Activated CD8-positive, alpha-beta memory T cell treated with anti-CD3 and anti-CD28 coated beads, Interleukin-2, amount 10 ng/mL, durations not matched to agents 7 days and 5 days (primary cell): ENCODE measurements around the gene PRKG2. TPM values are rescaled to one million over a fixed set of nuclear protein-coding genes. Genes with fewer than 3 reads are reported as not detected.
A peak's percentile ranks its signal among the peaks of the same experiment; 100 is the strongest.

ENCODE experiments used
- ATAC-seq: fragments of 150-1000 bp; cut with Tn5 transposase; one replicate; pipeline ENCODE4 v1.10.0; 2021; ENCODE audit warnings: moderate library complexity
- CTCF ChIA-PET: fragments of 350-600 bp; sonication (Branson Sonifier 250); formaldehyde crosslinking; loops from one replicate; lab custom pipeline; 2021; ENCODE audit warnings: antibody characterized with exemption; lab: Charles Lee
- DNase-seq: peaks from one replicate; pipeline ENCODE4 v3.0.0-alpha.2; 2020
- H3K27ac Mint-ChIP-seq: one replicate; pipeline ENCODE4 v1.8.0; 2021; ENCODE audit warnings: mild to moderate bottlenecking, mixed read lengths
- H3K27me3 Mint-ChIP-seq: one replicate; pipeline ENCODE4 v1.8.0; 2021; ENCODE audit warnings: mixed read lengths
- H3K36me3 Mint-ChIP-seq: one replicate; pipeline ENCODE4 v1.8.0; 2021; ENCODE audit warnings: mild to moderate bottlenecking, mixed read lengths
- H3K4me1 Mint-ChIP-seq: one replicate; pipeline ENCODE4 v1.8.0; 2021; ENCODE audit warnings: mixed read lengths
- H3K4me3 Mint-ChIP-seq: one replicate; pipeline ENCODE4 v1.8.0; 2021; ENCODE audit warnings: mild to moderate bottlenecking, moderate library complexity, mixed read lengths
- H3K9me3 Mint-ChIP-seq: one replicate; pipeline ENCODE4 v1.8.0; 2022; ENCODE audit warnings: low read depth, mixed read lengths
- total RNA-seq, 2 experiments: library from RNA; stranded (reverse); gene quantifications; one replicate each; pipeline ENCODE4 v1.2.3, GENCODE V29; 2021

Gene PRKG2
- total RNA-seq, 2 experiments from 2014 or later, result 0.58 to 0.63 TPM

- Mint-ChIP-seq H3K4me3 (no peak overlapping the region), H3K9me3 (no peaks in the 10 kb centered on the region), H3K4me1 (no peaks in the 10 kb centered on the region), H3K27ac (no peak overlapping the region), H3K36me3 (no peaks in the 10 kb centered on the region), H3K27me3 (no peaks in the 10 kb centered on the region)
- CTCF ChIA-PET, result interaction anchor here (1.5 kb wide), 1 partner anchor 24 kb away, joined by 4 read pairs; no protein-coding TSS in a partner anchor
- DNase-seq, result no peak
- ATAC-seq, result no peak
These were observed 121.2 kb downstream of the PRKG2 start for GRCh38 chr4:81093720-81094401.

- ATAC-seq, result no peak
- no peak overlapping the region for H3K27ac Mint-ChIP-seq
- no peaks in the 10 kb centered on the region for H3K27me3 Mint-ChIP-seq
- DNase-seq, result no peak
- CTCF ChIA-PET, result no interaction called here
- H3K4me1 Mint-ChIP-seq, result no peaks in the 10 kb centered on the region
- no peaks in the 10 kb centered on the region for H3K36me3 Mint-ChIP-seq
- H3K4me3 Mint-ChIP-seq, result no peak overlapping the region
- H3K9me3 Mint-ChIP-seq, result no peaks in the 10 kb centered on the region
These were observed 129.0 kb downstream of the PRKG2 start for GRCh38 chr4:81085979-81086378.

- no peak for ATAC-seq
- H3K4me1 Mint-ChIP-seq, result no peaks in the 10 kb centered on the region
These were observed 129.7 kb downstream of the PRKG2 start for GRCh38 chr4:81085291-81085690.

GRCh38 chr4:81084634-81085033 is 130.4 kb downstream of the PRKG2 start:
- H3K9me3 Mint-ChIP-seq, result no peaks in the 10 kb centered on the region
- CTCF ChIA-PET, result interaction anchor here (1.1 to 1.7 kb wide), 2 partner anchors 15 to 268 kb away, joined by 3 to 10 read pairs; no protein-coding TSS in a partner anchor

More at GRCh38 chr4:81085291-81085690, 129.7 kb downstream of the PRKG2 start:
- Mint-ChIP-seq H3K27ac (no peak overlapping the region), H3K27me3 (peaks cover 4% of the 10 kb centered on the region), H3K4me3 (no peak overlapping the region), H3K36me3 (no peaks in the 10 kb centered on the region), H3K9me3 (no peaks in the 10 kb centered on the region)
- DNase-seq, result no peak
- CTCF ChIA-PET, result interaction anchor here (1.1 kb wide), 1 partner anchor 267 kb away, joined by 3 read pairs; no protein-coding TSS in a partner anchor

GRCh38 chr4:81084029-81084428 is 131.0 kb downstream of the PRKG2 start:
- DNase-seq, result no peak
- Mint-ChIP-seq H3K4me1 (no peaks in the 10 kb centered on the region), H3K9me3 (no peaks in the 10 kb centered on the region), H3K27ac (no peak overlapping the region), H3K36me3 (no peaks in the 10 kb centered on the region), H3K4me3 (no peak overlapping the region), H3K27me3 (peaks cover 4% of the 10 kb centered on the region)
- CTCF ChIA-PET, result interaction anchor here (1.7 kb wide), 1 partner anchor 15 kb away, joined by 10 read pairs; no protein-coding TSS in a partner anchor
- no peak for ATAC-seq

More at GRCh38 chr4:81084634-81085033, 130.4 kb downstream of the PRKG2 start:
- H3K4me3 Mint-ChIP-seq, result no peak overlapping the region
- no peak for ATAC-seq
- H3K4me1 Mint-ChIP-seq, result no peaks in the 10 kb centered on the region
- no peak overlapping the region for H3K27ac Mint-ChIP-seq
- DNase-seq, result no peak
- no peaks in the 10 kb centered on the region for H3K36me3 Mint-ChIP-seq
- peaks cover 4% of the 10 kb centered on the region for H3K27me3 Mint-ChIP-seq

GRCh38 chr4:81081156-81081555 is 133.9 kb downstream of the PRKG2 start:
- no peak for DNase-seq
- Mint-ChIP-seq H3K9me3 (no peaks in the 10 kb centered on the region), H3K36me3 (no peaks in the 10 kb centered on the region), H3K27me3 (peaks cover 9% of the 10 kb centered on the region), H3K27ac (no peak overlapping the region), H3K4me3 (no peak overlapping the region), H3K4me1 (no peaks in the 10 kb centered on the region)
- CTCF ChIA-PET, result no interaction called here
- no peak for ATAC-seq

- Mint-ChIP-seq H3K36me3 (no peaks in the 10 kb centered on the region), H3K27me3 (peaks cover 17% of the 10 kb centered on the region), H3K4me1 (no peaks in the 10 kb centered on the region), H3K4me3 (no peak overlapping the region), H3K9me3 (no peaks in the 10 kb centered on the region), H3K27ac (no peak overlapping the region)
- DNase-seq (no peak), ATAC-seq (no peak)
- CTCF ChIA-PET, result interaction anchor here (1.1 to 3.2 kb wide), 7 partner anchors 8 to 283 kb away, joined by 3 to 33 read pairs (median 4); partner anchors contain the start of gene BMP3
These were observed 144.0 kb downstream of the PRKG2 start for GRCh38 chr4:81071013-81071412.

- H3K4me1 Mint-ChIP-seq, result no peaks in the 10 kb centered on the region
- CTCF ChIA-PET, result interaction anchor here (0.6 to 3.2 kb wide), 11 partner anchors 9 to 284 kb away, joined by 3 to 33 read pairs (median 4); no protein-coding TSS in a partner anchor
- ATAC-seq, result peak; percentile 82
- no peaks in the 10 kb centered on the region for H3K36me3 Mint-ChIP-seq
- H3K27me3 Mint-ChIP-seq, result peaks cover 22% of the 10 kb centered on the region
- H3K4me3 Mint-ChIP-seq, result no peak overlapping the region
- no peaks in the 10 kb centered on the region for H3K9me3 Mint-ChIP-seq
- peak; percentile 78 for DNase-seq
- H3K27ac Mint-ChIP-seq, result no peak overlapping the region
These were observed 145.2 kb downstream of the PRKG2 start for GRCh38 chr4:81069706-81070331.

- CTCF ChIA-PET, result no interaction called here
These were observed 149.6 kb downstream of the PRKG2 start for GRCh38 chr4:81065446-81065845.

GRCh38 chr4:81062001-81062400 is 153.0 kb downstream of the PRKG2 start:
- ATAC-seq (no peak), DNase-seq (no peak)
- Mint-ChIP-seq H3K27me3 (peaks cover 33% of the 10 kb centered on the region), H3K27ac (no peak overlapping the region), H3K4me1 (no peaks in the 10 kb centered on the region), H3K9me3 (no peaks in the 10 kb centered on the region), H3K4me3 (no peak overlapping the region), H3K36me3 (no peaks in the 10 kb centered on the region)
- CTCF ChIA-PET, result no interaction called here

More at GRCh38 chr4:81065446-81065845, 149.6 kb downstream of the PRKG2 start:
- Mint-ChIP-seq H3K27me3 (peaks cover 29% of the 10 kb centered on the region), H3K9me3 (no peaks in the 10 kb centered on the region), H3K4me3 (no peak overlapping the region), H3K4me1 (no peaks in the 10 kb centered on the region), H3K36me3 (no peaks in the 10 kb centered on the region), H3K27ac (no peak overlapping the region)
- DNase-seq (no peak), ATAC-seq (no peak)

- Mint-ChIP-seq H3K4me3 (no peak overlapping the region), H3K9me3 (no peaks in the 10 kb centered on the region), H3K27me3 (peaks cover 36% of the 10 kb centered on the region), H3K27ac (no peak overlapping the region), H3K4me1 (no peaks in the 10 kb centered on the region), H3K36me3 (no peaks in the 10 kb centered on the region)
- DNase-seq (no peak), ATAC-seq (no peak)
- CTCF ChIA-PET, result no interaction called here
These were observed 153.7 kb downstream of the PRKG2 start for GRCh38 chr4:81061344-81061730.

- ATAC-seq (no peak), DNase-seq (no peak)
- H3K27ac Mint-ChIP-seq, result no peak overlapping the region
- no peaks in the 10 kb centered on the region for H3K36me3 Mint-ChIP-seq
- CTCF ChIA-PET, result no interaction called here
- no peaks in the 10 kb centered on the region for H3K9me3 Mint-ChIP-seq
- H3K4me1 Mint-ChIP-seq, result no peaks in the 10 kb centered on the region
- H3K4me3 Mint-ChIP-seq, result no peak overlapping the region
- peaks cover 36% of the 10 kb centered on the region for H3K27me3 Mint-ChIP-seq
These were observed 154.3 kb downstream of the PRKG2 start for GRCh38 chr4:81060587-81061343.

GRCh38 chr4:81058621-81059020 is 156.4 kb downstream of the PRKG2 start:
- ATAC-seq (no peak), DNase-seq (no peak)
- no peaks in the 10 kb centered on the region for H3K36me3 Mint-ChIP-seq
- no peaks in the 10 kb centered on the region for H3K9me3 Mint-ChIP-seq
- H3K27me3 Mint-ChIP-seq, result peaks cover 31% of the 10 kb centered on the region
- no peak overlapping the region for H3K4me3 Mint-ChIP-seq
- CTCF ChIA-PET, result interaction anchor here (1.4 kb wide), 1 partner anchor 11 kb away, joined by 4 read pairs; no protein-coding TSS in a partner anchor
- H3K4me1 Mint-ChIP-seq, result no peaks in the 10 kb centered on the region
- H3K27ac Mint-ChIP-seq, result no peak overlapping the region
